Right renal cortex interstitium (tissue), 3 donors: ENCODE data around the gene TSR2. TPM values are rescaled to one million over a fixed set of nuclear protein-coding genes. Genes with fewer than 3 reads are reported as not detected.

ENCODE experiments used
- DNase-seq, 3 donors: peaks; one replicate each; pipeline ENCODE4 v3.0.0-alpha.2; 2013; ENCODE audit warnings: low read depth in 3 of 3, low spot score in 2 of 3
- polyA plus RNA-seq, 3 donors: library from polyadenylated mRNA; unstranded; fragments of 120-200 nt; gene quantifications; one replicate each; pipeline ENCODE4 v1.2.1, GENCODE V29; 2013; ENCODE audit not compliant: insufficient read length in 3 of 3

TSR2 gene
- polyA plus RNA-seq = 10 to 100 TPM; 56.6 to 60.2 (median 56.8) TPM

- peak; percentile 41 to 61 (median 56) for DNase-seq
Measured at GRCh38 chrX:54439960-54440871, at the start of gene TSR2. TSR2 (plus strand) TSS chrX:54440404; CDS start chrX:54440422, 18 bp downstream.

GRCh38 chrX:54397113-54397512 is 43.1 kb upstream of the TSR2 start:
- DNase-seq = no peak

GRCh38 chrX:54407266-54407665 is 32.9 kb upstream of the TSR2 start:
- DNase-seq = no peak

- no peak for DNase-seq
Measured at GRCh38 chrX:54411732-54412131, 28.5 kb upstream of the TSR2 start.

- DNase-seq = no peak
Measured at GRCh38 chrX:54413753-54414152, 26.5 kb upstream of the TSR2 start.

- peak in 1 of 3 donors; percentile 5 for DNase-seq
Measured at GRCh38 chrX:54415534-54416350, 24.5 kb upstream of the TSR2 start.

- no peak for DNase-seq
Measured at GRCh38 chrX:54416965-54417364, 23.2 kb upstream of the TSR2 start.

- no peak for DNase-seq
Measured at GRCh38 chrX:54419559-54420302, 20.5 kb upstream of the TSR2 start.

GRCh38 chrX:54422168-54422567 is 18.0 kb upstream of the TSR2 start:
- no peak for DNase-seq

- DNase-seq = no peak
Measured at GRCh38 chrX:54423161-54423888, 16.9 kb upstream of the TSR2 start.

GRCh38 chrX:54427837-54428424 is 12.3 kb upstream of the TSR2 start:
- no peak for DNase-seq

GRCh38 chrX:54430519-54430918 is 9.7 kb upstream of the TSR2 start:
- DNase-seq = no peak

GRCh38 chrX:54435121-54435520 is 5.1 kb upstream of the TSR2 start:
- no peak for DNase-seq

- no peak for DNase-seq
Measured at GRCh38 chrX:54442790-54443189, 2.6 kb downstream of the TSR2 start.

- no peak for DNase-seq
Measured at GRCh38 chrX:54444752-54445151, 4.5 kb downstream of the TSR2 start.

GRCh38 chrX:54446084-54446483 is 5.9 kb downstream of the TSR2 start:
- DNase-seq = no peak

GRCh38 chrX:54447461-54447860 is 7.3 kb downstream of the TSR2 start:
- DNase-seq = no peak

- DNase-seq = no peak
Measured at GRCh38 chrX:54449929-54450328, 9.7 kb downstream of the TSR2 start.

- DNase-seq = no peak
Measured at GRCh38 chrX:54452920-54453319, 12.7 kb downstream of the TSR2 start.
